ENCODE measurements around the gene PDHX. TPM values are rescaled to one million over a fixed set of nuclear protein-coding genes. Genes with fewer than 3 reads are reported as not detected.

PDHX gene
- total RNA-seq, 1 donor from 2014 or later, result 46.1 TPM

DNA sequence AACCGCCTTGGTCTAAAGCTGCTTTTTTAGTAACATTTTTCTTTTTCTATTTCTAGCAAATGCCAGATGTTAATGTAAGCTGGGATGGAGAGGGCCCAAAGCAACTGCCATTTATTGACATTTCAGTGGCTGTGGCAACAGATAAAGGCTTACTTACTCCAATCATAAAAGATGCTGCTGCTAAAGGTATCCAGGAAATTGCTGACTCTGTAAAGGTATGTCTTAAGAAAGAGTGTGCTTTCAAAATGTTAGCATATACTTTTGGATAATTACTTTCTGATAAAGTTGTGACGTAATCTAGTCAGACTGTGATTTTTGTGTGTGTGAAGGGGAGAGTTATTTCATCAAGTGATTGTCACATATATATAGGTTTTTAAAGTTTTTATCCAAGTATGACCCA is 68.1 kb downstream of the PDHX start:
- FAIRE-seq (no peak), DNase-seq (ENCODE audit: low spot score in 2 of 2) (no peak)

DNA sequence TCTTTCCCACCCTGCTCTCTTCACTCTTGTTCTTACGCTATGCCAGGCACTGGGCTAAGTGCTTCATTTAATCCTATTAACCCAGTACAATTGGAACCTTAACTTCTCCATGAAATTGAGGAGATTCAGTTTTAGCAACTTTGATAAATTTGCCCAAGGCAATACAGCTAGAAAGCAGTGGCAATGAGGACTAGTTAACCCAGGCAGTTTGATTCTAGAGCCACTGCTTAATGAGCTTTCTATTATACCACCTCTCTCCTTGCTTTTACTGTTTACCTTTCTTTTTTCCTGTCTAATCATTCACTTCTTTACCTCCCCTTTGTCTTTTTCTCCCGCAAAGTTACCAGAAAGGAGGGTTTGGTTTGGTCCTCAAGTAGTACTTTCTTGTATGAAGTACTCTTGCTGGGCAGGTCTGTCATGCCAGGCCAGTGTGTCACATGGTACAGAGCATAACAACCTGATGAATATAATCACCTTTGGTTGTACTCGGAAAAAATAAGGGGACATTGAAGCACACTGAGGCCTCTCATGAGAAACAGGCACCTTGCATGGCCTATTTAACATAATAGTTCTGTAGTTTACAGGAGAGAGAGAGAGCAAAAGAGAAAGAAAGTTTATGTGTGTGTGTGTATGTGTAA is 70.6 kb downstream of the PDHX start:
- no peak for FAIRE-seq

DNA sequence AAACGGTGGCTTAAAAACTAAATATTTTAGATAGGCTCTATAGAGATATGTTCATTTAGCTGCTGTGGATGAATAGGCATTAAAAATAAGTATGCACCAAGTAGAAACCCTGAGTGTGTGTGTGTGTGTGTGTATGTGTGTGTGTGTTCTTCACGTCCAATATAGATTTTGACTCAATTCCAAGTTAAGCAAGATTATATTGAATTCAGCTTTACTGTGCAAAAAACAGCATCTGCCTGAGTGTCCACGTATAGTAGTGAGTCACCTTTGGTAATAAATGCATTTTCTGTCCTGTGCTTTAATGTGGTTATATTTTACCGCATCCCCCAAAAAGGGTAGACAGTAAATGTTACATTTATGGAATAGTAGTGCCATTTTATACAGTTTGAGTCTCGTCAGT is 71.2 kb downstream of the PDHX start:
- FAIRE-seq (no peak), DNase-seq (ENCODE audit: low spot score in 2 of 2) (no peak)

More for the DNA sequence above, 70.6 kb downstream of the PDHX start:
- DNase-seq (ENCODE audit: low spot score in 2 of 2), result no peak

DNA sequence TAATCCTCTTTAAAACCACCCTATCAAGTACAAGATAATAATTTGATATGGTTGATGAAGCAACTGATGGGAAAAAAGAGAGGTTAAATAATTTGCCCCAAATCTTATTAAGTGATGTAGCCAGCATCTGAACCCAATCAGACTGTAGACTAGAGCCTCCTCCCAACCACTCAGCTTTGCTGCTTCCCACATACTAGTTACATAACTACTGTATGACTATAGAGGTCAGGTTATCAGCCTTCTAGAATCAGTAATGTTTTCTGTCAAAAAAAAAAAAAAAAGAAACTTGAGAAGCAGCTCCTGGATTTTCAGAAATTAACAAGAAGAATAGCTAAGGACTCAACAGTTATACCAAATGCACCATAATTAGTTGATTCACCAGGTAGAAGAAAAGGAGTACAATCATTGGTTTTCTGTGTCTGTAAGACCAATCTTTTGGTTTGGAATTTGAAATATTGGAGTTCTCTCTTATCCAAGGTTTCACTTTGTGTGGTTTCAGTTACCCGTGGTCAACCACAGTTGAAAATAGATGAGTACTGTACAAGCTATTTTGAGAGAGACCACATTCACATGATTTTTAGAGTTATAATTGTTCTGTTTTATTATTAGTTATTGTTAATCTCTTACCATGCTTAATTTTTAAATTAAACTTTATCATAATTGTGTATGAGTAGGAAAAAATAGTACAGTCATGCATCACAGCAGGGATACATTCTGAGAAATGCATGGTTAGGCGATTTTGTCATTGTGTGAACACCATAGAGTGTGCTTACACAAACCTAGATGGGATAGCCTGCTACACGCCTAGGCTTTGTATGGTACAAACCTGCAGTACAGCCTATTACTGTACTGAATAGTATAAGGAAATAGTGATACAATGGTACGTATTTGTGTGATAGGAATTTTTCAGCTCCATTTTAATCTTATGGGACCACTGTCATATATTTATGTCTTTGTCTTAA is 72.2 kb downstream of the PDHX start:
- FAIRE-seq, result no peak
- no peak for DNase-seq (ENCODE audit: low spot score in 2 of 2)

DNA sequence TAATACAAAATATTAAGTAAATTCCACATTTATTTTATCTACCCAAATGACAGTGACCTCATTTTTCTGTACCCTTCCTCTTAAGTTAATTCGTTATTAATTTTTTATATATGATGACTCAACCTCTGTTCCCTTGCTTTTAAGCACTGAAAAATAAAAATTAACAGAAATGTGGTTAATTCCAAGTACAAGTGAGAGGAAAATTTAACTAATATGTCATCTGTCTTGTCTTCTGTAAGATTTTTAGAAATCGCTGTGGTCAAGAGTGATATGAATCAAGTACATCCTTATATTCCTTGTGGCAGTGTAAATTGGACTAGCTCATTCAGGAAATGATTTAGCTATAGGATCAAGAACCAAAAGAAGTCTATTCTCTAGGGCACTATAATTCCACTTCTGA is 74.5 kb downstream of the PDHX start:
- DNase-seq (ENCODE audit: low spot score in 2 of 2) (no peak), FAIRE-seq (no peak)

DNA sequence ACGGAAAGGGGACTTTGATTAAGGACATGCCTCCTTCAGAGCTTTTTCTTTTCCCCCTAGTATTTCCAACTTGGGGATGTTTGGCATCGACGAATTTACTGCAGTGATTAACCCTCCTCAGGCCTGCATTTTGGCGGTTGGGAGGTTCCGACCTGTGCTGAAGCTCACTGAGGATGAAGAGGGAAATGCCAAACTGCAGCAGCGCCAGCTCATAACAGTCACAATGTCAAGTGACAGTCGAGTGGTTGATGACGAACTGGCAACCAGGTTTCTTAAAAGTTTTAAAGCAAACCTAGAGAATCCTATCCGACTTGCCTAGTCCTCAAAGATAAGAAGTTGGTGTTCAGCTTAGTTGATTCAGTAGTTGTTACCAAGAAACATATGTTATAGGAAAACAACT is 78.4 kb downstream of the PDHX start:
- no peak for DNase-seq (ENCODE audit: low spot score in 2 of 2)
- FAIRE-seq, result no peak

DNA sequence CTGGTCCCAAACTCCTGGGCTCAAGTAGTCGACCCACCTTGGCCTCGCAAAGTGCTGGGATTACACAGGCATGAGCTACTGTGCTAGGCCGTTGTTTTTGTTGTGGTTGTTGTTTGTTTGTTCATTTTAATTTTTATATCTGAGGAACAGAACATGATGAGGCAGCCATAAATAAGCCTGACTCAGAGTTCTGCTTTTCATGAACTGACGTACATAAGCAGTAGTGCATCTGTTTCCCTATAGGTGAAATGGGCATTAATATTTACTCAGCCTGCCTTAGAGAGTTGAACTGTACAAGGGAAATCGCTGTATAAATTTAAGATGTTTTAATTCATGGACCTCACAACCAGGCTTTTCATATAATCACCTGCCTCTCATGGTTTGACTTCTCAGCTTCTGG is 80.5 kb downstream of the PDHX start:
- no peak for FAIRE-seq
- DNase-seq (ENCODE audit: low spot score in 2 of 2), result no peak

DNA sequence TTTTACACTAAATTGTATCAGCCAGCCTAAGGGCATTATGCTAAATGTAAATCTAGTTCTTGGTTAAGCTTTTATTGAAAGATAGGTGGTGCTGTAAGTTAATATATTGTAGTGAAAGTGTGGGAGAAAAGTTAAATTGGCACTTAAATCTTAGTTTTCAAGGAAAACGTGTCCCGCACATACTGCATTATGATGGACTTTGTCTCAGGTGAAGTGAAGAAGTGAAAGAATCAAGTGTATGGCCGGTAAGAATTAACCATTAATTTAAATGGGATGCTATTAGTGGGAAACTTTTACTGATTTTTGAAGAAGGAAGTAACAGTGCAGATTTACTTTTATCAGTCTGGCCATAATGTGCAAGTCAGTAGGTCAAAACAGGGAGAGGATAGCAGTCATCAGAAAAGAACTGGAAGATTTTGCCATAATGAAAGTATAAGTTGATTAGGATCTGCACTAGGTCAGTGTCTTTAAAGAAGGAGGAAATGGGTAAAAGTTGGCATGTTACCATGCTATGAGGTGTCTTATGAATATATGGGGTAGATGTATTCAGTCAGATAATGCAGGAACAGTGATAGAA is 81.6 kb downstream of the PDHX start:
- no peak for DNase-seq (ENCODE audit: low spot score in 2 of 2)
- FAIRE-seq, result peak; percentile 23

DNA sequence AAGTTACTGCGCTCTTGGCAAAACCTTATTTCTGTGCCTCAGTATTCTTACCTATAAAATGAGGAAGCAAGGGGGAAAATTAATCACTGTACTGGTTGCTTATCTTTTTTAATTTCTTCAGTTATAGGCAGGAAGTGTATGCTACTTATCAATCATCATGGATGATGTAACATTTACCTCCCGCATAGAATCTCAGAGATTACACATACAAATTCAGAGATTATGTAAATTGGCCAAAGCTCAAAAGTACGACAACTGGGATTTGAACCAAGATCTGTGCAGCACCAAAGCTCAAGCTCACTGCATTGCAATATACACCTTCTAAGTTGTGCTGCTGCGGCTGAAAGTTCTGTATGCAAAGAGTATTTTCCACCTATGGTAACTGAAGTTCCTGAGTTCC is 83.0 kb downstream of the PDHX start:
- no peak for FAIRE-seq
- no peak for DNase-seq (ENCODE audit: low spot score in 2 of 2)

DNA sequence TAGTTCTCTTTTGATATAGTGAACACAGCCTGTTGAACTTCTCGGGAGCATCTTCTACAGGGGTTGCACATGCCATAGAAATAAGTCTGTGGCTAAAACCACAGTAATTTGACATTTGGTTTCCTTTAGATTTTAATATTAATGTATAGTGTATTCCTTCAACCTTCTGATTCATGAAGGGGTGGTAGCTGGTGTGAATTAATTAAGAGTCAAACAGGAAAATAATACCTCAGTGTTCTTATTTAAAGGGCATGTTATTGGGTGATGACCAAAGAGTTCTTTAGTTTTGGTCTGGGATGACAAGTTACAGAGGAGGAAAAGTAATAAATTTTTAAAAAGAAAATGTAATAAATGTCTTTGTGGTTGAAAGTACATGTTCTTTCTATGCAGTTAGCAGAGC is 86.8 kb downstream of the PDHX start:
- DNase-seq (ENCODE audit: low spot score in 2 of 2) (no peak), FAIRE-seq (no peak)

DNA sequence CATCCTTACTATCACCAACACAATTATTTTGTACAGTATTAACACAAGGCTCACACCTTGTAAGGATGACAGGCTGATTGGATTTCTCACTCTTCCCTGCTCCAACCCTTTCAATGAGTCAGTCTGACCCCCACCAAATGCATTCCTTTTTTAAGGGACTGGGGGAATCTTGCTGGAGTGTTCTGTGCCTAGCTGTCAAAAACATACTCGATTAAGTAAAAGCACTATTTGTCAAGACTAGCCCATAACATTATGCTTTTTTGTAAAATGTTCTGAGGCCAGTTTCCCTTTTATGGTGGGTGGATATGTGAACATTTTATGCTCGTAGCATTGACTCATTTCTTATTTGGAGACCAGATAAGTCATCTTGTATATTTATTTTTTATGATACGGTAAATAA is 87.2 kb downstream of the PDHX start:
- FAIRE-seq (no peak), DNase-seq (ENCODE audit: low spot score in 2 of 2) (no peak)

DNA sequence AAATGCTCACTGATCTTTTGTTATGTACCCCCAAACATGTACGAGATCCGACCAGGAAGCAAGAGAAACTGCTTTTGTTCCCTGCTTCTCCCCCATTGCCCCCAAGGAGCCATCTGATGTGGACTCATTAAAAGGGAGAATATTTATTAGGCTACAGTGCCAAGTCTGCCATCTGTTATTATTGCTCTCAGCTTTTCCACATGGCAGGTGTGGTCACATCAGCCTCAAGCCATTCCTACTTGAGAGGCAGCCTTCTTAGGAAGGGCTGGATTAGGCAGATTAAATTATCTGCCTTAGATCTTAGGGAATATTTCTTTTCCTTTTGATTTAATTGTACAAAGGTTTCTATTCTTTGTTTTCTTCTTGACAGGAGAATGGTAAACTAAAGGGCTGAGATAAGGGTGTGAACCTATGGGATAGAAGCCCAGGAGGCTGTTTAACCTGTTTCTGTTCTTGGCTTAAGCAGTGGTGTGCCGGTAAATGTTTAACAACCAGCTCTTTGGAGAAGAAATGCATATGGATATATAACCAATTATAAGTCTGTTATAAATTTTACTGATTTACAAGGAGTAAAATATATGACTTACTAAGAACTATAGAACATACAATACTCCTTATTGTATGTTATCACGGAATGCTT is 88.8 kb downstream of the PDHX start:
- DNase-seq (ENCODE audit: low spot score in 2 of 2) (no peak), FAIRE-seq (no peak)

DNA sequence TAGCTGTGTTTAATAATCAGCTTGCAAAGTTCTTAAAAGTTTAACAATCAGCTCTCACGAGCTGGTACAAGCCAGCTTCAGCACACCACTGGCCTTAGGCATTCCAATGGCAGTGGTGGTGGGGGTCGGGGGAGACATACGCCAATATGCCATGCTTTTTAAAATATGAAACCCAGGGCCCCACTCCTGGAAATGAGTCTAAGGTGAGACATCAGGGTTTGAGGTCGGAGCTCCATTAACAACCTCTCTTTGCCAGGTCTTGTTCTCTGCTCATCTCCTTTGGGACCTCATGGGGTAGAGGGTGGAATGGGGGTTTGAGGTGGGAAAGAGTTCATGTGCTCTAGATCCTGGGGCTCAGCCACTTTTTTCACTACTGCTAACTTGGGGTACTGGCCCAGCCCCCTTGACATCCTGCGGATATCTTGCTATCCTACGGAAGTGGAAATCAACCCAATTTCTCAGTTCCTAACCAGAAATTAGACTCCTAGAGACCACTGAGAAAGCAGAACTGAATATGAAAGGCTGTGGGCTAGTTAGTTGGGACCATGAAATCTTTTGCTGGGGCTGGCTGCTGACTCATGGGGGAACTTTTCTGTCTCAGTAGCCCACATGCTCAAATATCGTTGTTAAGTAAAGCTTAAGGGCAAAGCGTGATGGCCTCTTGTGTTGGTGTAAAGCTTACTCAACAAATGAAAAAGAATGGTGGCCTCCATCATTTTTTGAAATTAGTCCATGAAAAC is 90.1 kb downstream of the PDHX start:
- FAIRE-seq (no peak), DNase-seq (ENCODE audit: low spot score in 2 of 2) (no peak)

DNA sequence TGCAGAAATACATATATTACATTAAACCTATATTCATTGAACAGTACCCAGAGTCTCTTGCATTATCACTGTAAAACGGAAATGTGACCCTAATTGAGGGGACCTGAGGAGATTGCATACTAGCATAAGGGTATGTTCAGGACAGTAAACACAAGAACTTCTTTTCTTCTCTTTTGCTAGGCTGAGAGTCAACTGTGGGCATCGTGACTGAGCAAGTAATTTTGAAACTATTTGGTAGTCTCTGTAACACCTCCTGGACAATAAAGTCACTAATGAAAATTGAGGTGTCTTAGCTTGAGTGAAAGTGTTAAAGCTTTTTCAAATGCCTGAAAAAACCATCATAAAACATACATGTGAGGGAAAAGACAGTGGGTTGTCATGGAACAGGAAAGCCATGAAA is 90.9 kb downstream of the PDHX start:
- FAIRE-seq (no peak), DNase-seq (ENCODE audit: low spot score in 2 of 2) (no peak)

DNA sequence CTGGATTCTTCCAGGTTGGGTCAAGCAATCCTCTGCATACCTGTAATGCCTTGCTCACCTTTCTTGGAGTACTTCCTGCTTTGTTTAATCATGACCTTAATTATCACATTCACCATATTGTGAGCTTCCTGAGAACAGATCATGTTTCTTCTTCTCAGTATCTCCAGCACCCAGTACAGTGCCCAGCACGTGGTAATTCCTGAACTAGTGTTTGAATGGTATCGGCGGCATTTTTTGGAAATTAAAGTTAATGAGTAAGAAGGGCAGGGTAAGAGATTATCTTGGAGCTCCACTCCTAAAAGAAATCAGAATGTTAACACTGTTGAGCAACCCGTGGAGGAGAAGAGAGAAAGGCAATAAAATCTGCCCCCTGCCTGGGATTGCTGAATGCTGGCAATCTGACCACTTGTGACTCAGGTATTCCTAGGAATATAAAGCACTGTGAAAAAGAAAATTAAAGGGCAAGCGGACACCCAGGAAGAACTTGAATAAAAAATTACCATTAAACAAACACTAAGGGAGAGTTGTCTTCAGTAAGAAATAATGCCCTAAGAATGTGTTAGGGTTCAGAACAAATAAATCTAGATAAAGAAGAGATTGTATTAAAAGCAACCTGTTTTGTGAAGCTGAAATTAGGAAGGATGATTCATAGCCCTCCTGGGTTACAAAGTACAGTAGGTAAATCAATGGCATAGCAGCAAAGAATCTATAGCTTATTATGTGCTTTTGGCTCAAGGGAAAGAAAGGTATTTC is 92.9 kb downstream of the PDHX start:
- FAIRE-seq (no peak), DNase-seq (ENCODE audit: low spot score in 2 of 2) (no peak)

DNA sequence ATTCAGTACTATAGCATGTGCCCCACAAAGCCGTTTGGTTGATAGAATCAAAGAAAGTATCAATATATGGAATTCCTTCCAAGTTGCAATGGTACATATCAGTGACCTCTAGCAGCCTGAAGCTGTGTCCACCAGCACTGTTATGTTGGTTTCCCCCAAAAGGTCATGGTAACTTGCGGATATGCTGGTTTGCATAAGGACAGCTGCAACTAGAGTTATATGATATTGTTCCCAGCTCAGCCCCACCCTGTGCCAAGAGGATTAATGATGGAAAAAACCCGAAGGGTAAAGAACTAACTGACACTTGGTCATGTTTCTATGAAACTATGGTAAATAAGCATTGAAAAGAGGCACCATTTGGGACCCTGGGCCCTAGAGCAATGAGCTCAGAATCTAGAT is 93.5 kb downstream of the PDHX start:
- DNase-seq (ENCODE audit: low spot score in 2 of 2) (no peak), FAIRE-seq (no peak)

DNA sequence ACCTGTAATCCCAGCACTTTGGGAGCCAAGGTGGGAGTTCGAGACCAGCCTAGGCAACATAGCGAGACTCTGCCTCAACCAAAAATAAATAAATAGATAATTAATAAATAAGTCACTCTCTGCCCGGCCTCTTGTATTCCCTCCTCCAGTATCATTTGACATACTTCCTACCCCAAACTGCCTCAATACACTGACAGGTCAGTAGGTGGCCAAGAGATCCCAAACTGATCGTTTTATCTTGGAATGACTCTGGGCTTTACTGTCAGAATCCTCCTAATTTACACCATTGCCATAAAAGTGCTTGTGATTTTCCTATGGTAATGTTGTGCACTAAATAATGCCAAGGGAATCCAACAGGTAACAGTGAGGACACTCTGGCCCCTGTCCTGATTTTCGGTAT is 94.2 kb downstream of the PDHX start:
- DNase-seq (ENCODE audit: low spot score in 2 of 2) (no peak), FAIRE-seq (no peak)

DNA sequence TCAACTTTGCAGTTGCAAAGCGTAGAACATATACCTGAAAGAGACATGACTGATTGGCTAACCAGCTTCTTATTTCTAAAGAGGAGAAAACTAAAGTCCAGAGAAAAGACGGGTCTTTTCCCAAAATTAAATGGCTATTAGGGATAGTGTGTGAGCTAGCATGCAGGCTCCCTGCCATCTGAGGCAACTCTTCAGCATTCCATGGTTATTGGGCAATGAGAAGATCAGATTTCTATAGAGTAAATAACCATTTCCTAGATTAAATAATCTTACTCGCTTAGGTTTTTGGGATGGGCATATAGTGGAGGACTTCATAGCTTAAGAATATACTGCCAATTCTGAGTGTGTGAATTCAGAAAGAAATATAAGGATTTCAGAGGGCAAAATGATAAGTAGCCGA is 95.0 kb downstream of the PDHX start:
- FAIRE-seq (no peak), DNase-seq (ENCODE audit: low spot score in 2 of 2) (no peak)

DNA sequence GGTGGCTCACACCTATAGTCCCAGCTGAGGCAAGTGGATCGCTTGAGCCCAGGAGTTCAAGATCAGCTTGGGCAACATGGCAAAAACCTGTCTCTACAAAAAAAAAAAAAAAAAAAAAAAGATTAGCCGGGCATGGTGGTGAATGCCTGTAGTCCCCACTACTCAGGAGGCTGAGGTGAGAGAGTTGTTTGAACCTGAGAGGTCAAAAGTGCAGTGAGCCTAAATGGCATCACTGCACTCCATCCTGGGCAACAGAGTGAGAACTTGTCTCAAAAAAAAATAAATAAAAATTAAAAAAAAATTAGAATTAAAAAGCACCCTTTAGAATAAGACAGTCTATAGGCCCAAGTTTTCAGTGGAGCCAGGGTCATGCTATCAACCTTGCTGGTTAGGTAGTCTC is 95.5 kb downstream of the PDHX start:
- FAIRE-seq (no peak), DNase-seq (ENCODE audit: low spot score in 2 of 2) (no peak)
